ENCODE results near the gene GPC6.

Gene GPC6

GRCh38 chr13:94093652-94094315 lies 867.2 kb downstream of the GPC6 start:
- H3K9ac ChIP-seq = no peak overlapping the region
- H3K36me3 ChIP-seq (ENCODE audit: insufficient read depth) = no peaks in the 10 kb centered on the region
- H3K4me2 ChIP-seq = no peak overlapping the region
- H2AFZ ChIP-seq (ENCODE audit: low read depth) = no peak overlapping the region
- H3K79me2 ChIP-seq (ENCODE audit: insufficient read depth, low read depth) = no peaks in the 10 kb centered on the region
- H4K20me1 ChIP-seq (ENCODE audit: insufficient read depth) = no peaks in the 10 kb centered on the region
- no peaks in the 10 kb centered on the region for H3K27me3 ChIP-seq (ENCODE audit: insufficient read depth, low read depth)
- no peak overlapping the region for H3K4me3 ChIP-seq (IDR thresholded peaks at IDR 0.05; ENCODE audit: insufficient read depth, low read depth, low read length)
- no peak overlapping the region for H3K27ac ChIP-seq
- TF ChIP-seq CTCF (conservative IDR thresholded peaks at IDR 0.05; ENCODE audit: low read depth, low read length) = no peak
- peaks cover 7% of the 10 kb centered on the region for H3K4me1 ChIP-seq (ENCODE audit: low read depth, poor library complexity, severe bottlenecking)

- Histone ChIP-seq H3K4me3 (IDR thresholded peaks at IDR 0.05; ENCODE audit: insufficient read depth, low read depth, low read length) (no peak overlapping the region), H4K20me1 (ENCODE audit: insufficient read depth) (no peaks in the 10 kb centered on the region), H3K79me2 (ENCODE audit: insufficient read depth, low read depth) (no peaks in the 10 kb centered on the region), H3K36me3 (ENCODE audit: insufficient read depth) (no peaks in the 10 kb centered on the region), H3K9ac (no peak overlapping the region), H3K4me2 (no peak overlapping the region), H2AFZ (ENCODE audit: low read depth) (no peak overlapping the region), H3K27ac (no peak overlapping the region), H3K4me1 (ENCODE audit: low read depth, poor library complexity, severe bottlenecking) (no peaks in the 10 kb centered on the region), H3K27me3 (ENCODE audit: insufficient read depth, low read depth) (no peaks in the 10 kb centered on the region)
- TF ChIP-seq CTCF (conservative IDR thresholded peaks at IDR 0.05; ENCODE audit: low read depth, low read length) = no peak
Observed at GRCh38 chr13:94109715-94110374, 883.2 kb downstream of the GPC6 start.

GRCh38 chr13:94112227-94112626 lies 885.6 kb downstream of the GPC6 start:
- no peak overlapping the region for H3K4me3 ChIP-seq (IDR thresholded peaks at IDR 0.05; ENCODE audit: insufficient read depth, low read depth, low read length)
- no peaks in the 10 kb centered on the region for H3K4me1 ChIP-seq (ENCODE audit: low read depth, poor library complexity, severe bottlenecking)
- TF ChIP-seq CTCF (conservative IDR thresholded peaks at IDR 0.05; ENCODE audit: low read depth, low read length) = no peak
- no peak overlapping the region for H3K27ac ChIP-seq
- no peak overlapping the region for H3K4me2 ChIP-seq
- H3K79me2 ChIP-seq (ENCODE audit: insufficient read depth, low read depth) = no peaks in the 10 kb centered on the region
- no peak overlapping the region for H2AFZ ChIP-seq (ENCODE audit: low read depth)
- no peak overlapping the region for H3K9ac ChIP-seq
- H3K36me3 ChIP-seq (ENCODE audit: insufficient read depth) = no peaks in the 10 kb centered on the region
- H3K27me3 ChIP-seq (ENCODE audit: insufficient read depth, low read depth) = no peaks in the 10 kb centered on the region
- H4K20me1 ChIP-seq (ENCODE audit: insufficient read depth) = no peaks in the 10 kb centered on the region

GRCh38 chr13:94112731-94113130 lies 886.1 kb downstream of the GPC6 start:
- H3K27ac ChIP-seq = no peak overlapping the region
- no peaks in the 10 kb centered on the region for H3K27me3 ChIP-seq (ENCODE audit: insufficient read depth, low read depth)
- H3K79me2 ChIP-seq (ENCODE audit: insufficient read depth, low read depth) = no peaks in the 10 kb centered on the region
- H2AFZ ChIP-seq (ENCODE audit: low read depth) = no peak overlapping the region
- H3K9ac ChIP-seq = no peak overlapping the region
- H4K20me1 ChIP-seq (ENCODE audit: insufficient read depth) = no peaks in the 10 kb centered on the region
- no peak overlapping the region for H3K4me2 ChIP-seq
- no peaks in the 10 kb centered on the region for H3K4me1 ChIP-seq (ENCODE audit: low read depth, poor library complexity, severe bottlenecking)
- no peak for TF ChIP-seq CTCF (conservative IDR thresholded peaks at IDR 0.05; ENCODE audit: low read depth, low read length)
- no peaks in the 10 kb centered on the region for H3K36me3 ChIP-seq (ENCODE audit: insufficient read depth)
- no peak overlapping the region for H3K4me3 ChIP-seq (IDR thresholded peaks at IDR 0.05; ENCODE audit: insufficient read depth, low read depth, low read length)
